ENCODE data around the gene IVNS1ABP.
"Not testable (repeated sequence)": the region's sequence is repeated elsewhere in the genome, so short reads cannot be mapped to it uniquely, and the experiment has no call there.

IVNS1ABP gene

GRCh38 chr1:185257950-185258208 is 59.2 kb downstream of the IVNS1ABP start:
- FAIRE-seq (no peak), DNase-seq (ENCODE audit: insufficient read length, low spot score) (no peak)

- not testable (repeated sequence) for DNase-seq (ENCODE audit: insufficient read length, low spot score); FAIRE-seq
Measured at GRCh38 chr1:185257116-185257949, 59.7 kb downstream of the IVNS1ABP start.

GRCh38 chr1:185255595-185255994 is 61.4 kb downstream of the IVNS1ABP start:
- not testable (repeated sequence) for DNase-seq (ENCODE audit: insufficient read length, low spot score); FAIRE-seq

- not testable (repeated sequence) for DNase-seq (ENCODE audit: insufficient read length, low spot score); FAIRE-seq
Measured at GRCh38 chr1:185252404-185252803, 64.6 kb downstream of the IVNS1ABP start.

GRCh38 chr1:185251928-185252327 is 65.1 kb downstream of the IVNS1ABP start:
- FAIRE-seq; DNase-seq (ENCODE audit: insufficient read length, low spot score): not testable (repeated sequence)

- FAIRE-seq, result no peak
Measured at GRCh38 chr1:185250063-185250462, 67.0 kb downstream of the IVNS1ABP start.

GRCh38 chr1:185249563-185249962 is 67.5 kb downstream of the IVNS1ABP start:
- DNase-seq (ENCODE audit: insufficient read length, low spot score) (no peak), FAIRE-seq (no peak)

More at GRCh38 chr1:185250063-185250462, 67.0 kb downstream of the IVNS1ABP start:
- DNase-seq (ENCODE audit: insufficient read length, low spot score), result no peak

Measured in GM19239 (cell line).